ENCODE data around the gene TSC22D4.
"Not testable (repeated sequence)": the region's sequence is repeated elsewhere in the genome, so short reads cannot be mapped to it uniquely, and the experiment has no call there.

TSC22D4 gene

DNA sequence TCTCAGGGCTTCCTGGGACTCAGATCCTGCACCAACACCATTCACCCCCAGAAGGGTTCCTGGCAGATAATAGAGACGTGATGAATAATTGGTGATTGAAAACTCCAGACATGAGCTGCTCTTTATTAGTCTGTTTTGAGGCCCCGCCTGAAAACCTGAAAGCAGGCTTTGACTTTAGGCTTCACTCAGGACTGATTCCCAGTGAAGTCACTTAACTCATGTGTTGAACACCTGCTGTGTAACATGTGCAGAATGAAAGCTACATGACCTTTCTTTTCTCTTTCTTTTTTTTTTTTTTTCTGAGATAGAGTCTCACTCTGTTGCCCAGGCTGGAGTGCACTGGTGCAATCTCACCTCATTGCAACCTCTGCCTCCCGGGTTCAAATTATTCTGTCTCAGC, 23.8 kb downstream of the TSC22D4 start:
- Mint-ChIP-seq H3K4me3 (no peak overlapping the region), H3K27me3 (ENCODE audit: low read depth) (no peaks in the 10 kb centered on the region), H3K4me1 (ENCODE audit: low read depth) (peaks cover 11% of the 10 kb centered on the region), H3K9me3 (no peaks in the 10 kb centered on the region), H3K36me3 (ENCODE audit: low read depth) (peaks cover 7% of the 10 kb centered on the region), H3K27ac (peak overlapping the region; percentile 55)
- DNase-seq (ENCODE audit: low spot score): no peak

DNA sequence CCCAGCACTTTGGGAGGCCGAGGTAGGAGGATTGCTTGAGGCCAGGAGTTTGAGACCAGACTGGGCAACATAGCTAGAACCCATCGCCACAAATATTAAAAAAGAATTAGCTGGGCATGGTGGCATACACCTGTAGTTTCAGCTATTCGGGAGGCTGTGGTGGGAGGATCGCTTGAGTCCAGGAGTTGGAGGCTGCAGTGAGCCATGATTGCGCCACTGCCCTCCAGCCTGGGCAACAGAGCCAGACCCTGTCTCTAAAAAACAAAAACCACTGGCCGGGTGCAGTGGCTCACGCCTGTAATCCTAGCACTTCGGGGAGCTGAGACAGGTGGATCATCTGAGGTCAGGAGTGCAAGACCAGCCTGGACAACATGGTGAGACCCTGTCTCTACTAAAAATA, 25.2 kb downstream of the TSC22D4 start:
- not testable (repeated sequence) for H3K9me3 Mint-ChIP-seq; H3K4me3 Mint-ChIP-seq; H3K27ac Mint-ChIP-seq; DNase-seq (ENCODE audit: low spot score); H3K27me3 Mint-ChIP-seq (ENCODE audit: low read depth); H3K36me3 Mint-ChIP-seq (ENCODE audit: low read depth)
- H3K4me1 Mint-ChIP-seq (ENCODE audit: low read depth): peaks cover 11% of the 10 kb centered on the region

DNA sequence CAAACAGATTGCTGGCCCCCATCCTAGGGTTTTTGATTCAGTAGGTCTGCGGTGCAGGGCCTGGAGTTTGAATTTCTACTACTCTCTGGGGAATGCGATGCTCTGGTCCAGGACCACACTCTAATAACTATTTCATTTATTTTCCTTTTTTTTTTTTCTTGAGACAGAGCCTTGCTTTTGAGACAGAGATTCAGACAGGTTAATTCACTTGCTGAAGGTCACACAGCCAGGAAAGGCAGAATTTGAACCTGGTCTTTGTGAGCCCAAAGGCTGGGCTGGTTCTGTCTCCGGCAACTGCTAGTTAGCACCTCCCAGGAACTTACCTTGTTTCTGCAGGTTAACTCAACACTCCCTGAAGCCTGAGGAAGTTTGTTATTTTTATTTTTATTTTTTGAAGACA, 26.5 kb downstream of the TSC22D4 start:
- no peak overlapping the region for H3K4me3 Mint-ChIP-seq
- H3K36me3 Mint-ChIP-seq (ENCODE audit: low read depth): no peaks in the 10 kb centered on the region
- no peaks in the 10 kb centered on the region for H3K9me3 Mint-ChIP-seq
- H3K27me3 Mint-ChIP-seq (ENCODE audit: low read depth): no peaks in the 10 kb centered on the region
- no peak for DNase-seq (ENCODE audit: low spot score)
- H3K4me1 Mint-ChIP-seq (ENCODE audit: low read depth): peaks cover 11% of the 10 kb centered on the region
- H3K27ac Mint-ChIP-seq: no peak overlapping the region

DNA sequence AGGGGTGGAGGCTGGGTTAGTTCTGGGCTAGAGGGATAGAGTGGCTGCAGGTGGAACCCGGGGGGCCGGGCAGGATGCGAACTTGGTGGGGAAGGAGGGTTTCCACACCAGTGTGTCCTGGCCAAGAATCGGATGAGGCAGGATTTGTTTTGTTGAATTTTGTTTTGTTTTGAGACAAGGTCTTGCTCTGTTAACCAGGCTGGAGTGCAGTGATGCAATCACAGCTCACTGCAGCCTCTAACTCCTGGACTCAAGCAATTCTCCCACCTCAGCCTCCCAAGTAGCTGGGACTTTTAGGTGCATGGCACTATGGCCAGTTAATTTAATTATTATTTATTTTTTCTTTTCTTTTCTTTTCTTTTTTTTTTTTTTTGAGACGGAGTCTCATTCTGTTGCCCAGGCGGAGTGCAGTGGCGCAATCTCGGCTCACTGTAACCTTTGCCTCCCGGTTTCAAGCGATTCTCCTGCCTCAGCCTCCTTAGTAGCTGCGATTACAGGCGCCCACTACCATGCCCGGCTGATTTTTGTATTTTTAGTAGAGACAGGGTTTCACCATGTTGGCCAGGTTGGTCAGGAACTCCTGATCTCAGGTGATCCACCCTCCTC, 29.7 kb downstream of the TSC22D4 start:
- Mint-ChIP-seq H3K4me3 (no peak overlapping the region), H3K27ac (no peak overlapping the region), H3K4me1 (ENCODE audit: low read depth) (peaks cover 11% of the 10 kb centered on the region), H3K27me3 (ENCODE audit: low read depth) (no peaks in the 10 kb centered on the region), H3K36me3 (ENCODE audit: low read depth) (no peaks in the 10 kb centered on the region), H3K9me3 (no peaks in the 10 kb centered on the region)
- DNase-seq (ENCODE audit: low spot score): no peak

DNA sequence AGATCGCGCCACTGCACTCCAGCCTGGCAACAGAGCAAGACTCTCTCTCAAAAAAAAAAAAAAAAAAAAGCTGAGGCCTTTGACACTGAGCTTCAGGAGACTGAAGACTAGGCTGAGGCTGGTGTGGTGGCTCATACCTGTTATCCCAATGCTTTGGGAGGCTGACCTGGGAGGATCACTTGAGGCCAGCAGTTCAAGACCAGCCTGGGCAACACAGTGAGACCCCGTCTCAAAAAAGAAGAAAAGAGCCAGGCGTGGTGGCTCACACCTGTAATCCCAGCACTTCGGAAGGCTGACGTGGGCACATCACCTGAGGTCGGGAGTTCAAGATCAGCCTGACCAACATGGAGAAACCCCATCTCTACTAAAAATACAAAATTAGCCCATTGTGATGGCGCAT, 31.7 kb downstream of the TSC22D4 start:
- H3K27ac Mint-ChIP-seq; H3K4me3 Mint-ChIP-seq; H3K27me3 Mint-ChIP-seq (ENCODE audit: low read depth); H3K9me3 Mint-ChIP-seq; H3K36me3 Mint-ChIP-seq (ENCODE audit: low read depth); DNase-seq (ENCODE audit: low spot score): not testable (repeated sequence)
- peaks cover 16% of the 10 kb centered on the region for H3K4me1 Mint-ChIP-seq (ENCODE audit: low read depth)

DNA sequence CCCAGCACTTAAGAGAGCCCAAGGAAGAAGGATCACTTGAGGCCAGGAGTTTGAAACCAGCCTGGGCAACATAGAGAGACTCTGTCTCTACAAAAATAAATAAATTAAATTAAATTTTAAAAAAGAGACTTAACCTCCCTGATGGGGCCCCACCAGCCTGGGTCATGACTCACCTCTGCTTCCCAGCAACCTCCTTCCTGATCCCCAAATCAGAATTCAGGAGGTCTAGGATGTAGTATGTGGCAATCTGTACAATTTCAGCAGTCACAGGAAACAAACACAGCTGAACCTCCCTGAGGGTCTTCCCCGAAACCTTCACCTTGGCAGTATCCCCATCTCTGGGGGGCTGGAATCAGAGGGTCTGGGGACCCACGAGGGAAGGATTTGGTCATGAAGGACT, 33.0 kb downstream of the TSC22D4 start:
- Mint-ChIP-seq H3K27ac (no peak overlapping the region), H3K9me3 (no peaks in the 10 kb centered on the region), H3K4me1 (ENCODE audit: low read depth) (peaks cover 16% of the 10 kb centered on the region), H3K36me3 (ENCODE audit: low read depth) (no peaks in the 10 kb centered on the region), H3K4me3 (no peak overlapping the region), H3K27me3 (ENCODE audit: low read depth) (no peaks in the 10 kb centered on the region)
- DNase-seq (ENCODE audit: low spot score): no peak

DNA sequence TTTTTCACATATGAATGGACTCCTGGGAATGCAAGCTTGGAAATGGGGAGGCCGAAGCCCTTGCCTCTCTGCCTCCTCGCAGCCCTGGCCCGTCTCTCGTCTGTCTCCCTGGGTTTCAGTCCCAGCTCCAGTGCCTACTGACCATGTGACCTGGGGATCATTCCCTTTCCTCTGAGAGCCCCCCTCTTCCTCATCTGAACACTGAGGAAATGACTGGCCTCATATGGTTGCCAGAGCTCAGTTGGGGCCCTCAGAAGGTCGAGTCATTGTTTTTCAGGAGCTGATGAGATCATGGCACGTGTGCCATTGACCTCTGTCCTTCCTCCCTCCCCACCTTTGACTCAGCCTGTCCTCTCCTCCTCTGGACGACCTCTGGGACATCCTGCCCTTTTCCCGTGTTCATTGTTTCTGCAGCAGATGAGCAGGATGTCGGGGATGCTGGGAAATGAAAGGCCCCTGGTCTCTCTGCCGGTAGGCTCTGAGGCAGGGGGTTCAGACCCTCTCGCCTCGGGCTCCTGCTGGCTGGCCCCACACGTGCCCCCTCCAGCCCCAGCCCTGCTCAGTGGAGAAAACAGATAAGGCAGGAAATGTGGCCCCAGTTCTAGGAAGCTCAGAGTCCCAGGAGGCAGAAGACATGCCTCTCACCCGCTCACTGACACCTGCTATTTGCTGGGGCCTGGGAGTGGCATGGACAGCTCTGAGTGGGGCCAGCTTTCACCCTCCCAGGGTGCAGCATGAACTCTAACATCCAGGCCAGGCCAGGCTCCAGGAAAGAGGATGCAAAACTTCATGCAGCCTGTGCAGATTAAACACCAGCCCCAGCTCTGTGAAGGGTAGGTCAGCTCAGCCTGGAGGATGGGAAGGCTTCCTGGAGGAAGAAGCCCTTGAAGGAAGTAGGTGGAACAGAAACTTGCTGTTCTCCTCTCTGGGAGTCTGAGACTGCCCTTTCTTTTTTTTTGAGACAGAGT, 34.4 kb downstream of the TSC22D4 start:
- H3K36me3 Mint-ChIP-seq (ENCODE audit: low read depth): no peaks in the 10 kb centered on the region
- H3K4me3 Mint-ChIP-seq: no peak overlapping the region
- H3K27me3 Mint-ChIP-seq (ENCODE audit: low read depth): no peaks in the 10 kb centered on the region
- H3K27ac Mint-ChIP-seq: peak overlapping the region; percentile 80
- H3K4me1 Mint-ChIP-seq (ENCODE audit: low read depth): peaks cover 16% of the 10 kb centered on the region
- no peaks in the 10 kb centered on the region for H3K9me3 Mint-ChIP-seq
- DNase-seq (ENCODE audit: low spot score): no peak

DNA sequence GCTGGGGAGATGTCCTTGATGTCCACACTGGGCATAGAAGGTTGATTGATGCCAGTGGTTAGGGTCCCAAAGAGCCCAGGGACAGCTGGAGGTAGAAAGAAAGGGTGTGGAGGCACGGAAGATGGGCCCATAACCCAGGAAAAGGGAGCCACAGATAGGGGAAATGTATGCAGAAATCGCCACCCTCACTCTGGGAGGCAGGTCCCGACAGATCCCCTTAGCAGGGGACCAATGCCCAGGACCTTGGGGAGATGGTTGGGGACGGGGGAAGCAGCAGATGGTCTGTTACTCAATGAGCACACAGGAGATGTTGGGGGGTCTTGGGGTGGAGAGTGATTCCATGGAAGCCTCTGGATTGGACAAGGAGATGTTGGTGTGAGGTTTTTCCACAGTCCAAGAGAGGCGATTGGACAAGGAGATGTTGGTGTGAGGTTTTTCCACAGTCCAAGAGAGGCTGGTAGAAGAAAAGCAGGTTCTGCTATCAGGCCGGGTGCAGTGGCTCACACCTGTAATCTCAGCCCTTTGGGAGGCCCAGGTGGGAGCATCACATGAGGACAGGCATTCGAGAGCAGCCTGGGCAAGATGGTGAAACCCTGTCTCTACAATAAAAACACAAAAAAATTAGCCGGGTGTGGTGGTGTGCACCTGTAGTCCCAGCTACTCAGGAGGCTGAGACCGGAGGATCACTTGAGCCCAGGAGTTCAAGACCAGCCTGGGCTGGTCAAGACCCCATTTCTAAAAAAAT, 35.7 kb downstream of the TSC22D4 start:
- H3K36me3 Mint-ChIP-seq (ENCODE audit: low read depth): no peaks in the 10 kb centered on the region
- no peak for DNase-seq (ENCODE audit: low spot score)
- H3K9me3 Mint-ChIP-seq: no peaks in the 10 kb centered on the region
- H3K4me1 Mint-ChIP-seq (ENCODE audit: low read depth): peaks cover 16% of the 10 kb centered on the region
- H3K27ac Mint-ChIP-seq: peak overlapping the region; percentile 14
- H3K27me3 Mint-ChIP-seq (ENCODE audit: low read depth): no peaks in the 10 kb centered on the region
- no peak overlapping the region for H3K4me3 Mint-ChIP-seq

DNA sequence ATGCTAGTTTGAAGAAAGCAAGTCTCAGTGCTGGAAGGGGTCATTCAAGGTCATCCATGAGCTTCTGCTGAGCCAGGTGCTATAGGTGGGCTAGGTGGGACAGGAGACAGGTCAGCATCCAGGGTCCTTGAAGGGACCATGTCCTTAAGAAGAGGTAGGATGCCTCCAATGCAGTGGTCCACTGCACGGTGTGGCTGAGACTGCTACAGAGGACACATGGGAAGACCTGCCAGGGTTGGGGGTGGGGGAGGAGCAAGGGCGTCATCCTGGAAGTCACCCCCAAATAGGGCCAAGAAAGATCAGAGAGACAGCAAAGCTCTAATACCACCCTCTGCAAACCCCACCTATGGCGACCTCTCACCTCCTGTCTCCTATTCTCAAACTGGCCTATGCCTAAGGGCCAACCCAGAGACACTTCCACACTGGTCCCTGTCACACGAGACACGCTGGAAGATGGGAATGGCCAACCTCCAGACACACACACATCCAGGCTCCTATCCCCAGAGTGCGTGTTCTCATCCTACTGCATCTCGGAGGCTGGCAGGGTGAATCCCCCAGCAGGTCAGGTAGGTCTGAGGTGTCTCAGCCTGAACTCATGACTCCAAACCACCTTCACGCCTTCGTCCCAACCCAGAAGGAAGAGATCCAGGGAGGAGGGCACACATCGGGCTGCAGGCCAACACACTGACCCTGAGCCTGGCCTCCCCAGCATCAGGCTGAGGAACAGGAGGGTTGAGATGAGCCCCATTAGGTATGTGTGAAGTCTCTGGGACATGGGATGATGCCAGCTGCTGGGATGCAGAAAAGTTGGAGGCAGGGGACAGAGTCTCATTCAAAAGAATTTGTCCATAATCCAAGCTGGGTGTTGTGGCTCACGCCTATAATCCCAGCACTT, 37.1 kb downstream of the TSC22D4 start:
- Mint-ChIP-seq H3K27me3 (ENCODE audit: low read depth) (no peaks in the 10 kb centered on the region), H3K36me3 (ENCODE audit: low read depth) (no peaks in the 10 kb centered on the region), H3K9me3 (no peaks in the 10 kb centered on the region), H3K4me1 (ENCODE audit: low read depth) (peaks cover 16% of the 10 kb centered on the region), H3K27ac (peak overlapping the region; percentile 38), H3K4me3 (no peak overlapping the region)
- DNase-seq (ENCODE audit: low spot score): no peak

DNA sequence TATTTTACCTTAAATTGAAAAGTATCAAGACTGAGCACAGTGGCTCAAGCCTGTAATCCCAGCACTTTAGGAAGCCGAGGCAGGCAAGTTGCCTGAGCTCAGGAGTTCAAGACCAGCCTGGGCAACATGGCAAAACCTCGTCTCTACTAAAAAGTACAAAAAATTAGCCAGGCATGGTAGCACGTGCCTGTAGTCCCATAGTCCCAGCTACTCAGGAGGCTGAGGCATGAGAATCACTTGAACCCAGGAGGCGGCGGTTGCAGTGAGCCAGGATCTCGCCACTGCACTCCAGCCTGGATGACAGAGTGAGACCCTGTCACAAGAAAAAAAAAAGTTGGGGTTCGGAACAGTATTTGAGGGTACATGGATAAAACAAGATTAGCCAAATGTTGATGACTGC, 39.8 kb downstream of the TSC22D4 start:
- Mint-ChIP-seq H3K4me1 (ENCODE audit: low read depth) (peaks cover 15% of the 10 kb centered on the region), H3K36me3 (ENCODE audit: low read depth) (peaks cover 17% of the 10 kb centered on the region)
- H3K4me3 Mint-ChIP-seq; H3K27ac Mint-ChIP-seq; H3K9me3 Mint-ChIP-seq; H3K27me3 Mint-ChIP-seq (ENCODE audit: low read depth); DNase-seq (ENCODE audit: low spot score): not testable (repeated sequence)

DNA sequence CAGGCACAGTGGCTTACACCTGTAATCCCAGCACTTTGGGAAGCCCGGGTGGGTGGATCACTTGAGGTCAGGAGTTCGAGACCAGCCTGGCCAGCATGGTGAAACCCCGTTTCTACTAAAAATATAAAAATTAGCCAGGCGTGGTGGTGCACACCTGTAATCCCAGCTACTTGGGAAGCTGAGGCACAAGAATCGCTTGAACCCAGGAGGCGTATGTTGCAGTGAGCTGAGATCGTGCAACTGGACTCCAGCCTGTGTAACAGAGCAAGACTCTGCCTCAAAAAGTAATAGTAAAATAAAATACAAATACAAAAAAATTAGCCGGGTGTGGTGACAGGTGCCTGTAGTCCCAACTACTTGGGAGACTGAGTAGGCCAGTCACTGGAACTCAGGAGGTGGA, 40.3 kb downstream of the TSC22D4 start:
- peaks cover 18% of the 10 kb centered on the region for H3K4me1 Mint-ChIP-seq (ENCODE audit: low read depth)
- H3K36me3 Mint-ChIP-seq (ENCODE audit: low read depth): peaks cover 22% of the 10 kb centered on the region
- not testable (repeated sequence) for H3K9me3 Mint-ChIP-seq; H3K4me3 Mint-ChIP-seq; H3K27me3 Mint-ChIP-seq (ENCODE audit: low read depth); DNase-seq (ENCODE audit: low spot score); H3K27ac Mint-ChIP-seq

DNA sequence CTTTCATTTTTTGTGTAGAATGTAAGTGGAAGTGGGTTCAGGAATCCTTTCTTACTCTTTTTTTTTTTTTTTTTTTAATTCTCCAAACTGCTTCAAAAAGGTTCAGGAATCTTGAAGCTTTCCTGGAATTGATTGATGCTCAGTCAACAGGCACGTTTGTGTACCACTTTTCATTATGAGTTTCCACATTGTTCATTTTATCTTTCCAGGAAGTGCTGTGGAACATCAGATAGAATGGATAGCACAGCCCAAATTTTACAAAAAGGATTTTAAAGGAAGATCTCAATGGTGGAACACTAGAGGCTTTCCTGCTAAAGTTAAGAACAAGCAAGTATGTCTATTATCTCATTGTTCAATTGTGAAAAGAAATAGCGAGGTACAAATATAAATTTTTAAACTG, 40.8 kb downstream of the TSC22D4 start:
- DNase-seq (ENCODE audit: low spot score): no peak
- Mint-ChIP-seq H3K4me1 (ENCODE audit: low read depth) (peaks cover 22% of the 10 kb centered on the region), H3K9me3 (no peaks in the 10 kb centered on the region), H3K4me3 (no peak overlapping the region), H3K27me3 (ENCODE audit: low read depth) (no peaks in the 10 kb centered on the region), H3K27ac (peak overlapping the region; percentile 2), H3K36me3 (ENCODE audit: low read depth) (peaks cover 28% of the 10 kb centered on the region)
